ENCODE measurements around the gene BEST3.

Gene BEST3

GRCh38 chr12:69698769-69699540 lies at the start of gene BEST3:
Gene BEST3, minus strand, starts transcription at chr12:69699303. Its CDS starts 1,505 bp downstream, at chr12:69697798.
- Histone ChIP-seq H3K27ac (ENCODE audit: low read depth, low read length) (no peak within 1 kb of the TSS), H3K4me3 (ENCODE audit: low read depth, low read length) (no peak within 1 kb of the TSS), H3K4me1 (ENCODE audit: control insufficient read depth, insufficient read depth, low read length) (no peaks in the 10 kb centered on the region), H3K9ac (ENCODE audit: low read length) (no peak within 1 kb of the TSS), H3K36me3 (ENCODE audit: control insufficient read depth, insufficient read depth, low read length) (no peaks in the 10 kb centered on the region), H3K27me3 (ENCODE audit: control insufficient read depth, insufficient read depth, low read length) (no peaks in the 10 kb centered on the region), H3K9me3 (ENCODE audit: control insufficient read depth, insufficient read depth, low read depth, low read length) (no peaks in the 10 kb centered on the region)

DNA sequence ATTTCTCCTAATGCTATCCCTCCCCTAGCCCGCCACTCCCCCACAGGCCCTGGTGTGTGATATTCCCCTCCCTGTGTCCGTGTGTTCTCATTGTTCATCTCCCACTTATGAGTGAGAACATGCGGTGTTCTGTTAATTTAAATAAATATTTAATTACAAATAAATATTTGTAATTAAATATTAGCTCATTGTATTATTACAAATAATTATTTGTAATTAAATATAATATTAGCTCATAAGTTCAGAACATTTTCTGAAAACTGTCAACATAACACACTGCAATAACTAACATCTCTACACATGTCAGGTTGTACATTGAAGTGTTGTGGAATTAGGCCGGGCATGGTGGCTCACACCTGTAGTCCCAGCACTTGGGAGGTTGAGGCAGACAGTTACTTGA lies 45.0 kb upstream of the BEST3 start:
- peaks cover 4% of the 10 kb centered on the region for H3K9me3 ChIP-seq (ENCODE audit: control insufficient read depth, insufficient read depth, low read depth, low read length)
- H3K36me3 ChIP-seq (ENCODE audit: control insufficient read depth, insufficient read depth, low read length) = no peaks in the 10 kb centered on the region
- no peak overlapping the region for H3K4me3 ChIP-seq (ENCODE audit: low read depth, low read length)
- H3K27ac ChIP-seq (ENCODE audit: low read depth, low read length) = no peak overlapping the region
- peaks cover 25% of the 10 kb centered on the region for H3K27me3 ChIP-seq (ENCODE audit: control insufficient read depth, insufficient read depth, low read length)
- no peak overlapping the region for H3K9ac ChIP-seq (ENCODE audit: low read length)
- no peaks in the 10 kb centered on the region for H3K4me1 ChIP-seq (ENCODE audit: control insufficient read depth, insufficient read depth, low read length)

- H3K27ac ChIP-seq (ENCODE audit: low read depth, low read length) = no peak overlapping the region
- H3K9ac ChIP-seq (ENCODE audit: low read length) = peak overlapping the region; percentile 25
- no peaks in the 10 kb centered on the region for H3K9me3 ChIP-seq (ENCODE audit: control insufficient read depth, insufficient read depth, low read depth, low read length)
- peak overlapping the region; percentile 86 for H3K4me3 ChIP-seq (ENCODE audit: low read depth, low read length)
- peaks cover 45% of the 10 kb centered on the region for H3K27me3 ChIP-seq (ENCODE audit: control insufficient read depth, insufficient read depth, low read length)
- H3K36me3 ChIP-seq (ENCODE audit: control insufficient read depth, insufficient read depth, low read length) = no peaks in the 10 kb centered on the region
- H3K4me1 ChIP-seq (ENCODE audit: control insufficient read depth, insufficient read depth, low read length) = peaks cover 4% of the 10 kb centered on the region; the same call in 1 of the 2 replicates
These were observed 40.4 kb upstream of the BEST3 start for GRCh38 chr12:69739287-69740191.

- Histone ChIP-seq H3K9me3 (ENCODE audit: control insufficient read depth, insufficient read depth, low read depth, low read length) (no peaks in the 10 kb centered on the region), H3K36me3 (ENCODE audit: control insufficient read depth, insufficient read depth, low read length) (no peaks in the 10 kb centered on the region), H3K4me1 (ENCODE audit: control insufficient read depth, insufficient read depth, low read length) (peaks cover 4% of the 10 kb centered on the region; the same call in 1 of the 2 replicates), H3K27me3 (ENCODE audit: control insufficient read depth, insufficient read depth, low read length) (peaks cover 45% of the 10 kb centered on the region), H3K27ac (ENCODE audit: low read depth, low read length) (no peak within 1 kb of the TSS), H3K4me3 (ENCODE audit: low read depth, low read length) (peak within 1 kb of the TSS; percentile 86), H3K9ac (ENCODE audit: low read length) (peak within 1 kb of the TSS; percentile 50)
These were observed 39.5 kb upstream of the BEST3 start, which contains the start of gene RAB3IP for GRCh38 chr12:69738351-69739286. Gene RAB3IP, plus strand, starts transcription at chr12:69738860. Its CDS starts 16,549 bp downstream, at chr12:69755409.

DNA sequence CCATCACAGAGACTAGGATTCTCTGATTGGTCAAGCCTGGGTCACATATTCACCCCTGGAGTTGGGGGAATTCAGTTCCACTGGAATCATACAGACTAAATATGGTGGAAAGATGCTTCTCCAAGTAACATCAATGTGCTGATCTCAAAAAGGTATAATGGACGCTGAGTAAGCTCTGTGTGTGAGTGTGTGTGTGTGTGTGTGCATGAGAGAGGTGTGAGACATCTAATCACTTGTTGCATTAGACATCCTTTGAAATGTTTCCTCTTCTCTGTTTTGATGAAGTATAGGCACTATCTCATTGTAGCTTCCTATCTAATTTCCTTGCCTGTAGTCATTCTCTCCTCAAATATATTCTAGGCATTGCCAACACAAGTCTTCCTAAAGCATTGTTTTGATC lies 34.5 kb upstream of the BEST3 start:
- Histone ChIP-seq H3K4me1 (ENCODE audit: control insufficient read depth, insufficient read depth, low read length) (peaks cover 4% of the 10 kb centered on the region; the same call in 1 of the 2 replicates), H3K9me3 (ENCODE audit: control insufficient read depth, insufficient read depth, low read depth, low read length) (no peaks in the 10 kb centered on the region), H3K27ac (ENCODE audit: low read depth, low read length) (no peak overlapping the region), H3K4me3 (ENCODE audit: low read depth, low read length) (no peak overlapping the region), H3K27me3 (ENCODE audit: control insufficient read depth, insufficient read depth, low read length) (peaks cover 20% of the 10 kb centered on the region), H3K9ac (ENCODE audit: low read length) (no peak overlapping the region), H3K36me3 (ENCODE audit: control insufficient read depth, insufficient read depth, low read length) (no peaks in the 10 kb centered on the region)

DNA sequence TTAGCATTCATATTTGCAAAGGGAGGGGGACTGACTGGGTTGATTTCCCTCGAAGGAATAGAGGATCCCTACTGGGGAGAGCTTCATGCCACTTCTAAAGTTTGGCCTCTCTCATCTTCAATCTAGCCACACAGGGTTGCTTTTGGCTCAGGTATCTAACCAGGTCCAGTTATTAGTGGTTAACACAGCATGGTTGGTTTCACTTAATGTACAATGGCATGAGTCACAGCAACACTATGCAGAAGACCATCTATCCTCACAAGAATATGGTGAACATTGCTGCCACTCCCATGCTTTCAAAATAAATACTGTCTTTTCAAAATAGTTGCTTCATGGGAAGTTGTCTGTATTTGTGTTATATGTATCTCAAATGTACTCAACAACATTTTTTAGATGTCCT lies 33.0 kb upstream of the BEST3 start:
- Histone ChIP-seq H3K4me3 (ENCODE audit: low read depth, low read length) (no peak overlapping the region), H3K36me3 (ENCODE audit: control insufficient read depth, insufficient read depth, low read length) (no peaks in the 10 kb centered on the region), H3K4me1 (ENCODE audit: control insufficient read depth, insufficient read depth, low read length) (no peaks in the 10 kb centered on the region)

DNA sequence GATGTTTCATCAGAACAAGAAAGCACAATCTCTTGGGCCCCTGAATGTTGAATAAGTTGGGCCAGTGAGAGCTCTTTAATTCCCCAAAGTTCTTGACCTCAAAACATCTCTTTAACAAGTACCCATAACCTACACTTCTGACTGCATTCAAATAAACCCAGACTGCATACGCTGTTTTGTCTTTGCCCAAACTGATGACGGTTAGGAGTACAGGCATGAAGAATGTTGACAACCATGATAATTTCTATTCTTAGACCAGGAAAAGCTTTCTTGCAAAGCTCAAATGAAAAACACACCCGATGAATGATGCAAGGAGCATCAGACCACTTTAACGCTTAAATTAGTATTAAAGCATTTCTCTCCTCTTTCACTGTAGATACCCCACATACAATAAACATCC lies 27.8 kb upstream of the BEST3 start:
- Histone ChIP-seq H3K9ac (ENCODE audit: low read length) (no peak overlapping the region), H3K4me1 (ENCODE audit: control insufficient read depth, insufficient read depth, low read length) (no peaks in the 10 kb centered on the region), H3K9me3 (ENCODE audit: control insufficient read depth, insufficient read depth, low read depth, low read length) (no peaks in the 10 kb centered on the region), H3K27me3 (ENCODE audit: control insufficient read depth, insufficient read depth, low read length) (no peaks in the 10 kb centered on the region), H3K4me3 (ENCODE audit: low read depth, low read length) (no peak overlapping the region), H3K36me3 (ENCODE audit: control insufficient read depth, insufficient read depth, low read length) (no peaks in the 10 kb centered on the region), H3K27ac (ENCODE audit: low read depth, low read length) (no peak overlapping the region)

More for the DNA sequence above, 33.0 kb upstream of the BEST3 start:
- Histone ChIP-seq H3K9ac (ENCODE audit: low read length) (no peak overlapping the region), H3K27me3 (ENCODE audit: control insufficient read depth, insufficient read depth, low read length) (peaks cover 7% of the 10 kb centered on the region), H3K9me3 (ENCODE audit: control insufficient read depth, insufficient read depth, low read depth, low read length) (no peaks in the 10 kb centered on the region), H3K27ac (ENCODE audit: low read depth, low read length) (no peak overlapping the region)

GRCh38 chr12:69720750-69721149 lies 21.6 kb upstream of the BEST3 start:
- no peak overlapping the region for H3K4me3 ChIP-seq (ENCODE audit: low read depth, low read length)
- H3K4me1 ChIP-seq (ENCODE audit: control insufficient read depth, insufficient read depth, low read length) = no peaks in the 10 kb centered on the region
- H3K36me3 ChIP-seq (ENCODE audit: control insufficient read depth, insufficient read depth, low read length) = no peaks in the 10 kb centered on the region
- H3K27me3 ChIP-seq (ENCODE audit: control insufficient read depth, insufficient read depth, low read length) = no peaks in the 10 kb centered on the region
- H3K9me3 ChIP-seq (ENCODE audit: control insufficient read depth, insufficient read depth, low read depth, low read length) = no peaks in the 10 kb centered on the region
- no peak overlapping the region for H3K27ac ChIP-seq (ENCODE audit: low read depth, low read length)
- no peak overlapping the region for H3K9ac ChIP-seq (ENCODE audit: low read length)

GRCh38 chr12:69719336-69720316 lies 20.5 kb upstream of the BEST3 start:
- Histone ChIP-seq H3K9ac (ENCODE audit: low read length) (no peak overlapping the region), H3K4me1 (ENCODE audit: control insufficient read depth, insufficient read depth, low read length) (peaks cover 4% of the 10 kb centered on the region; the same call in 1 of the 2 replicates), H3K4me3 (ENCODE audit: low read depth, low read length) (no peak overlapping the region), H3K27me3 (ENCODE audit: control insufficient read depth, insufficient read depth, low read length) (no peaks in the 10 kb centered on the region), H3K9me3 (ENCODE audit: control insufficient read depth, insufficient read depth, low read depth, low read length) (no peaks in the 10 kb centered on the region), H3K36me3 (ENCODE audit: control insufficient read depth, insufficient read depth, low read length) (no peaks in the 10 kb centered on the region), H3K27ac (ENCODE audit: low read depth, low read length) (no peak overlapping the region)
